OCI-M2 (cell line): ENCODE measurements around the gene RHCG.

ENCODE experiments used
- DNase-seq: peaks from one replicate; lab custom pipeline; 2025; ENCODE audit not compliant: unreplicated experiment; lab: John Stamatoyannopoulos, UW

The RHCG gene

DNA sequence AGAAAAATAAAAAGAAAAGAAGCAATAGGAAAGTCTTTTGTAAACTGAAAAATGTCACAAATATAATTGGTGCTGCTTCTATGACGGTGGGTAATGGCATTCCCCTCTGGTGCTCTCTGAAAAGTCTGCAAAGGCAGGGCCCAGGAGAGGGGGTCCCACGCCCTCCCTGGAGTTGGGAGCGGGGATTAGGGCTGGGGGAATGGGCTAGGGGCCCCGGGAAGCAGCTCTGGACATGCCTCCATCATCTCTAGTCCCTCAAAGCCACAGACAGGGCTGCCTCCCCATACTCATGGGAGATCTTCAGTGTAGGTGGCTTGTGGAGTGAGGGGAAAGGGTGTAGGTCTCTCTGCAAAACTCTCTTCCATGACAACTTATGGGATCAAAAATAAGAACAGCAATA is 7.8 kb upstream of the RHCG start:
- no peak for DNase-seq

DNA sequence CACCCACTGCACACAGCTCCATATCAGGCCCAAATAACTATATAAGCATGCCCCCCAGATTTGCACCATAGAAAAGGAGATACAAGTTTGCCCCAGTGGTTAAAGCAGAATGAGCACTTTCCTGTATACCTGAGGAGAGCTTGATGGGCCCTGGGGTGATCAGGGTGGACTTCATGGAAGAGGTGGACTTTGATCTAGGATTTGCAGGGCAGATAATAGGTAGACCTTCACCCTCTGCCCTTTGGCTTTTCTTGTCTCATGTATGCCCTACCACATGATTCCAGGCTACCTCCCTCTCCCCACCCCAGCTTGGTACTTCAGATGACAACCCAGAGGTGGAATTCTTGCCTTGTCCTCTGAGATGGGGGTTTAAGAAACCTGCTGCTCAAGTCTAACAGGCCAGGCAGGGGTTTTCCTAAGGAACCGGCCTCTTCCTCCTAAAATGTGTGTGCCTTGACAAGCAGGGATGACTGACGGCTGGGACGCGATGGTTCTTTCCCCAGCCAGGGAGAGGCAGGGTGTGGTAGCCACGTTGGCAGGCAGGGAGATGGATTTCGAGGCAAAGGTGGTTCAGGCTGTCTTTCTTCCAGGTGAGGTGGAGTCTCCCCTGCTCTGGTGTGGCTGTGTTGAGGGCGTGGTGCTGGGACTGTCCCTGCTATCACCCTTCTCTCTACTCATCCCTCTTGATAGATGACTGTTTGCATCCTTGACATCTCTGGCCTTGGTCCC is 6.6 kb upstream of the RHCG start:
- no peak for DNase-seq

DNA sequence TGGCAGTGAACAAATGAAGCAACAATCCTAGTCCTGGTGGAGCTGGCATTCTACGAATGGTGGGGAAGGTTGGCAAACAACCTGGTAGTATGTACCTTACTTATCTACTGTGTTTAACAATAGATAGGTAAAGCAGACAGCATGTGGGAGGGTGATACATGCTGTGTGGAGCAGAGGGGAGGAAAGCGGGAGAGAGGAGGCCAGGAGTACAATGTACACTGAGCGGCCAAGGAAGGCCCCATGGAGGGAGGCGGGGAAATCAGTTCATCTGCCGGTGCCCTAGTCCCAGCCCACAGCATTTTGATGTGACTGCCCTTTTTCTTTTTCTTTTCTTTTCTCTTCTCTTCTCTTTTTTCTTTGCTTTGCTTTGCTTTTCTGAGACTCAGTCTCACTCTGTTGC is 5.3 kb upstream of the RHCG start:
- no peak for DNase-seq

DNA sequence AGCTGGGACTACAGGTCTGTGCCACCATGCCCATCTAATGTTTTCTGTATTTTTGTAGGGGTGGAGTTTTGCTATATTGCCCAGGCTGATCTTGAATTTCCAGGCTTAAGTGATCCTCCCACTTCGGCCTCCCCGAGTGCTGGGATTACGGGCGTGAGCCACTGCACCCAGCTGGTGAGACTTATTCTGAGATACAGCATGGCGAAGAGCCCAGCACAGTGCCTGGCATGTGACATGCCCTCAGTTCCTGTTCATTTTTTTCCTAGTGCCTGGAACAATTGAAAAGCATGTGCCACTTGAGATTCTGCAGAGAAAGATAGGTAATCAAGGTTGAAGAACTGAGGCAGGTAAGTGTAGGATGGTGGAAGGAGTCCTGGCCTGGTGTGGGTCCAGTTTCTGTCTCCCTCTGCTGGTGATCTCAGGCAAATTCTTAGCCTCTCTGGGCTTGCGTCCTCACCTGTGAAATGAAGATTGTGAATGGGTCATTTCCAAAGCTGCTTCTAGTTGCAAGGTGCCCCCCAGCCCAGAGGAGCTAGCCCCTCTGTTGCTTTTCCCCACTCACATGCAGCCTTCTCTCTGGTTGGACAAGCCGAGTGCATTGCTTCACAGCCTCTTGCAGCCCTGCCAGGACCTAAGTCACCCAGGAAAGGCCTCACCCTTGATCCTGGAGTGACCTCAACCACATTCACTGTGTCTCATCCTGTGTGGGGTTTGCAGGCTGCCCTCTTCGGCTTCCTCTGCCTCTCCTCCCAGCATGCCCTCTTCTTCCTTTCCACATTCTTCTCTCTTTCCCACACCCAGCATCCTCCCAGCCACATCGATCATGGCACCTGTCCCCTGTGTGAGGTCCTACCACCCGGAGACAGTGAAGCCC is 4.3 kb upstream of the RHCG start:
- no peak for DNase-seq

DNA sequence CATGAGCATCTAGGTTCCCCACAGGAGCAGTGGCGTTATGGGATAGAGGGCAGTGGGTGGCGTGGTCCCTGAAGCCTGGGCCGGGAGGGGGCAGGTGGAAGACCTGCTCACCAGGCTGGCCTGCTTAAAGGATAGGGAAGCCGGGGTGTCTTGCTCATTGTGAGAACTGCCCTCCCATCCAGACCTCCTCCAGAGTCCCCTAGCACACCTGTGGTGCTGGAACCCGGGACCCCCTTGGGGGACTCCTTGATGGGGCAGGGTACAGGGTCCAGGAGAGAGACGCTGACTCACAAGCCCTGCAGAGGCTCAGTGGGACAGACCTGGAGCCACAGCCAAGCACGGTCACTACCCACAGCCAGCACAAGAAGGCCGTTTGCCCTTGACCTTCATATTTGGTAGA is 2.8 kb upstream of the RHCG start:
- DNase-seq, result no peak

DNA sequence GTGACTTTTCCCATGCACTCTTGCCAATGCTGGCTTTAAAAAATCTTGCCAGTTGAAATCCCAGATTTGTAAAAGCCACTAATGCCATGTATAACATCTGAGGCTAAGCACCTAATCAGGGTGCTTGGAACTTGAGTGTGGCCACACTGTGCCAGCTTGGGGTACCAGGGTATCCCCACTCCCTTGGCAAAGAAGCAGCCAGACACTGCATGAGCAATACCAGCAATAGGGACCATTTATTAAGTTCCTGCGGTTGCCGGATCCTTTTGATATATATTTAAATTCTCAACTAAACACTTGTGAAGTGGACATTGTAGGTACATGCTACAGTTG is 2.2 kb upstream of the RHCG start:
- DNase-seq, result no peak

DNA sequence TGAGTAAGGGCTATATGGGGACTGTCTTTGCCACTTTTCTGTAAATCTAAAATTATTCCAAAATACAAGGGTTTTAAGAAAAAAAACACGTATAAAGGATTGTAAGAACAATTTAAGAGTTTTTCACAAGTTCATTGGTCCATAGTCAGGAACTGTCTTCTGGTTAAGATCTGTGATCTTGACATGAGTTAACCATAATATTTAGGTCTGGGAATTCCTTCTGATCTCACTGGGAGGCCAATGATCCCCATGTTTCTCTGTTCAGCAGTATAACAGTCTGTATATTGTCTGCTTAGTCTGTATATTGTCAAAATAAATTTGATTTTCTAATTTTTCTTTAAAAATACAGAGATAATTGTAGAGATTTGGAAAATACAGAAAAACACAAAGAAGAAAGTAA is 848 bp upstream of the RHCG start:
- DNase-seq, result no peak

DNA sequence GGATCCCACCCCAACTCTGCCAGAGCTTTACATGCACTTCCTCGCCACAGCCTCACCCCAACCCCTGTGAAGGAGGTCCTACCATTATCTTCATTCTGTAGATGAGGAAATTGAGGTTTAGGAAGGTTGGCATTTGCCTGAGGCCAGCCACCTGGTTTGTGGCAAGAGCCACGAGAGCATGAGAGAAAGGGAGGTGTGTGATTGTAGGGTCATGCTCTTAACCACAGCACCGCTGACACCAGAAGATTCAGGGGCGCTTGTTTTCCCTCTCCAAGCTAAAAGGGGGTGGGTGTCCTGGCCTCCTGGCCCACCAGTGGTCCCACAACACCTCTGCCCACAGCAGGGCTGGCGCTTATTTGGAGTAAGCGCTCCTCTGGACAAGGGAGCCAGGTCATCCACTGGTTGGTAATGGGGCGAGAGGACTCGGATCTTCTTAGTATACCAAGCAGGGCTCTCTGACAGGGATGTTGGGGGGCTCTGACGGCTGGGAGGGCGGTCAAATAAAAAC is 691 bp downstream of the RHCG start:
- DNase-seq, result no peak

DNA sequence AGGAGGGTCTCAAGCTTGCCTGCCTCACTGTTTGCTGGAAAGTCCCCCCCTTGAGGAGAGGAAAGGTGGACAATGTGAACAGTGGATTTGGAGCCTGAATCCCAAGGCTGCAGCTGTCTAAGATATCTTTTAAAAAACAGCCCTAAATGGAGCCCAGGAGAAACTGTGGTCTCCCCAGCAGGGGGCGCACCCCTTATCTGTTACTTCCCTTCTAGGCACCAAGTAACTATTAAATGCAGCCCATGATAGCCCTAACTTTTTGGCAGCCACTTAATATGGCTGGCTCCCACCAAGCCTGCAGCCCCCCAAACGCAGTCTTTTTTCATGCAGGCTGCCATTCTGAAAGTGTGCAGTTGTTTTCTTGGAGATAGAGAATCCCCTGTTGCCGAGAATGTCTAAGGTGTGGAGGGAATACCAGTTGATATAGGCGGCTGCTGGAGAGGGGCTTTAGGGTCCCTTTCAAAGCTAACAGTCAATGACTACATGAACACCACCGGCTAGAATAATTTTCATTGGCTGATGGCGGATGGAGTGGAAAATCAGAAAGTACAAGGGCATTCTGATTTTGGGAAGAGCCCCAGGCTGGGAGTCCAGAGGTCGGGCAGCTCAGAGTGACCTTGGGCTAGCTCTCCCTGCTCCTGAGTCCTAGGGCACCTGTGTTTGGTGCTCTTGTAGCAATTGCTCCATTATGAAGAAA is 1.3 kb downstream of the RHCG start:
- DNase-seq, result no peak

DNA sequence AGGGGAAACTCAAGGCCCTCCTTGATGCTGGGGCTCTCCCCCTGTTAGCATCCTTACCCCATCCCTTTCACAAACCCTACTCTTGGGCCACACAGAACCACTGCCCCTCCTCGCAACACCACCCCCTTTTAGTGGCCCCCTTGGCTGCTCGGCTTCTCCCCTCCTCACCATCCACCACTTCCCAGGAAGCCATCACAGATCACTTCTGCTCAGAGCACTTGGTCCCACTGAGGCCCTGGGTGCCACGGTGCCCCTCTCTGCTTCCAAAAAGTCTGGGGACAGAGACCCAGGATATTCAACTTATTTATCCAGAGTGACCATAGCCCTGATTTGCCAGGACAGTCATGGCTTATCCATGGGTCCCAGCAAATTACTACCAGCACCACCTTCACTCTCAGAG is 2.4 kb downstream of the RHCG start:
- no peak for DNase-seq

DNA sequence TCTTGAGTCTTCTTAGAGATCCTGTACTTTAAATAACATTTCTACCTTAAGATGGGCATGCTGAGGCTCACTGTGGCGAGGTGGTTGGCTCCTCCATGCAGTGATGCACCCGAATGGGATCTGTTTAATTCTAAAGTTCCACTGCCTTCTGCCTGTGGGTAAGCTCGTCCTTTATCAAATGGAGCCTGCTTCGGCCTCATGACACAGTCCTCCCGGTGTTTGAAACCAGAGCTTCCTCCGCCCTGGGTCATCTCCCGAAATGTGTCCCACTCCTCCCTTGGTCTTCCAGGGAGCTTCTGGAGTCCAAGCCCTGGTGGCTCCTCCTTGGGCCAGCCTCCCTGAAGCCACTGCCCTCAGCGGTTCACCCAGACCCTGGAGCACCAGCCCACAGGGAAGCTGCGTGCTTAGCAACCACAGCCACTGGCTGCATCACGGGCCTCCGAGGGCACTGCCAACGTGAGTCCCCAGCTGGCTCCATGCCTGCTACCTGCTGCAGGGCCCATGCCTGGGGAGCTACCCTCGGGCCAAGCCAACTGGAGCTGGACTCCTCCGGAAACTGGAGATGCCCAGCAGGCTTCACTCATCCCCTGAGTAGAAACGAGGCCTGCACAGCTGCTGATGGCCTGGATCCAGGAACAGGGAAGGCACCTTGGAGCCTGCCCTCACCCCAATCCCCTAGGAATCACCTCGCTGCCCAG is 3.3 kb downstream of the RHCG start:
- no peak for DNase-seq

DNA sequence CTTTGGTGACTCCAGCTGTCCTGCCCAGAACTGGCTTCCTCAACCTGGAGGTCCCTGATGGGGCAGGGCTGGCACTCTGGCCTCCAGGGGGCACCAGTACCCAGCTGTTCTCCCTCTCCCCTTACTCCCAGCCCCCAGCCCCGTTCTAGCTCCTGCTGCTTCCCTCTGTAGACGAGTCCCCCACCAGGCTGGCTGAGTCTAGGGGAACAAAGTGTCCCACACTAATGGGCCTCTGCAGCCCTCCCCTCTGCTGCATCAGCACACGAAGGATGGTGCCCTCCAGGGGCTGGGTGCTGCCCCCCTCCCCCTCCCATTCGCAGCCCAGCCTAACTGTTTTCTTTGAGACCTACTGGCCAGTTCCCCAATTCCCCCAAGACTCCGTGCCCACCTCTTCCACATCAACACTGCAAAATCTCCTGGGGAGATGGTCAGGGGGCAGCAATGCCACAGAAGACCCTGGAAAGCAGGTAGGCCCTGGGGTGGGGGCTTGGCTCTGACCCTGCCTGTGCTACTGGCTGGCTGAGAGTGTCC is 4.2 kb downstream of the RHCG start:
- no peak for DNase-seq

DNA sequence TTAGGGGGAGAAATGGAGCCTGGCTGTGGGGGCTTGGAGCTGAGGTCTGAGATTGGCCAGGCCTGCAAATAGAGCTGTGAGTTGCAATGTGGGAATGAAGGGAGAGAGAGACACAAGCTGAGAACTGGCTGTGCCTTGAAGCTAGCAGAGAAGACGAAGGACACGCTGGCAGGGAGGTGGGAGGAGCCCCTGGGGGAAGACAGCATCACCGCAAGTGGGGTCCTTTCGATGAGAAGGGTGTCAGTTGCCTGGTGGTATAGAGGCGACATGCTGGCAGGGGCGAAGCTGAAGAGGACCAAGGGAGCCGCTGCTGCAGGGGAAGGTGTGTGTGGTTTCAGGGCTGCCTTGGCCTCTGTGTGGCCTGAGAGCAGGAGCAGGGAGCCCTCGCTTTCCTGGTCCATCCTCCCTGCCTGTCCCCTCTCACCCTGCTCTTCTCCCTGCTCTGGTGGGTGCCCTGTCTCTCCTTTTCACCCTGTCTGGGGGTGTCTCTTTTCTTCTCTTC is 5.5 kb downstream of the RHCG start:
- DNase-seq, result no peak

DNA sequence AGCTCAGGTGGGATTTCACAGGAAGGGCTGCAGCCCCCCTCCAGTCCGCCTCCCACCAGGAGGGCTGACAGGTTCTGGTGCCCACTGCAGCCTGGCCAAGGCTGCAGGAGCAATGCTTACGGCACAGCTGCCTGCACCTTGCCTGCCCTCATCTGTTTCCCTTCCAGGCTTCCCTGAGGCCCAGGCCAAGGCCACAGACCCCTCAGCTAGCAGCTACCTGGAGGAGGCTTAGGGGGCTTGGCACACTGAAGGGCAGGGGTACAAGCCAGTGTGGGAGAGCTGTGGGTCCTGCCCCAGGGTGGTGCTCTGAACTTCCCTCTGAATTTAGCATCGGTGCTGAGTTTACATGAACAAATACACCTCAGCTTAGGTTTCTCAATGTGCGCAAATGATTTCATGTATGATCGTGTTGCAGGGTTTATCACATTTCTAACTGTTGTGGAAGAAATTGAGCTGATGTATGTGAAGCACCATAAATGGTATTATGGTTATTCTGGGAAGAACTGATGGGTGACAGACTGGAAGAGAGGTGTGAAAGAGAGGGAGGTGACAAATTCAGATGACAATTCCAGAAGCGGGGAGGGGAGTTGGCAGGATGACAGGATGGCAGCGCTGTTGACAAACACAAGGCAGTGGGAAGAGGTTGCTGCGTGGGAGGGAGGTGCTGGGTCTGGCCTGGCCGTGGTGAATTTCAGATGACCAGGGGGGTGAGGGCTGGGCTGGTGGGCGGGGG is 6.1 kb downstream of the RHCG start:
- DNase-seq, result no peak

DNA sequence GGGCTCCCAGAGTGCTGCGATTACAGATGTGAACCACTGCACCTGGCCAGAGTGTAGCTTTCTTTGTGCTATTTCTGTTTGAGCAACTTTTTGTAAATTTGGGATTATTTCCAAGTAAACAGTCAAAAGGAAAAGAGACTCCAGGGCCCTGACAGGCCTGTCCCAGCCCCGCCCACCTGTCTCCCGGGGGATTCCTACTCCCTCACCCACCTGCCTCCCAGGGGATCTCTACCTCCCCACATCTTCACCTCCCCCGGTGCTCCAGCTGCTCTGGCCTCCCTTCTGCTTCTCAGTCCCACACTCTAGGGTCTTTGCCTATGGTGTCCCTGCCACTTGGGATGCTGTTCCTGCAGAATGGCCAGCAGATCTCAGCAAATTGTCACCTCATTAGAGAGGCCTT is 7.0 kb downstream of the RHCG start:
- DNase-seq, result no peak

DNA sequence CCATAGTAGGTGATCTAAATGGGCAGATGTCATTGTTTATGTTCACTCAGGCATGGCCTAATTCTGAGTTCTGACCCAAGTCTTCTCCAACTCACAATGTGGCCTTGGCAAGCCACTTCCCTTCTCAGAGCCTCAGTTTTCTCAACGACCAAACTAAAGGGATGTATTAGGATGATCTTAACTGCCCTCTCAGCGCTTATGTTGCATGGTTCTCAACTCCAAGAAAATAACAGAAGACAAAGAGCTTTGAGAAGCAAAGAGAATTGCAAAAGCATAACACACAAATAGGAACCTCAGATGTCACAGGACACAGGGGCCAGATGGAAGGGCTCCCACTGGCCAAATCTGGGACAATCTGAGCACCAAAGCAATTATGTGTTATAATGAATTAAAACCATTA is 8.6 kb downstream of the RHCG start:
- DNase-seq, result no peak

DNA sequence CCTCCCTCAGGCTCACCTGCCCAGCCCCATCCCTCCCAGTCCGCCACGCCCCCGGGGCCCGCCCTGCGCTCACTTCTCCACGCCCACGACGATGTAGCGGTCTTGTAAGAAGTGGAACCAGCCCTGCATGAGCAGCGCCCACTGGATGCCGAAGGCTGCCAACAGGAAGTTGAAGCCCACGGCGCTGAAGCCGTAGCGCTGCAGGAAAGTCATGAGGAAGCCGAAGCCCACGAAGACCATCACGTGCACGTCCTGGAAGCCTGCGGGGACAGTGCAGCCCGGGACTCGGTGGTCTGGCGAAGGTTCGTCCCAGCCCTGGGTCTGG is 9.7 kb downstream of the RHCG start:
- DNase-seq, result no peak

DNA sequence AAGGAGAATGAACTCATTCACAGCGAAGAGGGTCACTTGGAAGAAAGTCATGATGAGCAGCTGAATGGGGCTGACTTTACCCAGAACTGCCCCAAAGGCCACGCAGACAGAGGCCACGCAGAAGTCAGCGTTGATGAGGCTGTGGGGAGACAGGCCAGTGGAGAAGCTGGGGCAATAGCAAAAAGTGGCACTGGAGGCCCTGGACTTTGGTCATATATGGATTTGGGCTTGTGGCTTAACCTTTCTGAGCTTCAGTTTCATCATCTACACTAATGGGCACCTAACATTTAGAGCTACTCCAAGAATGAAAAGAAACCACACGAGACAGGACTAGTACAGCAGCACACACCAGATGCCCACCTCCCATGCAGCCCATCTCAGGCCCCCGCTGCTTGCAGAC is 13.3 kb downstream of the RHCG start:
- no peak for DNase-seq

DNA sequence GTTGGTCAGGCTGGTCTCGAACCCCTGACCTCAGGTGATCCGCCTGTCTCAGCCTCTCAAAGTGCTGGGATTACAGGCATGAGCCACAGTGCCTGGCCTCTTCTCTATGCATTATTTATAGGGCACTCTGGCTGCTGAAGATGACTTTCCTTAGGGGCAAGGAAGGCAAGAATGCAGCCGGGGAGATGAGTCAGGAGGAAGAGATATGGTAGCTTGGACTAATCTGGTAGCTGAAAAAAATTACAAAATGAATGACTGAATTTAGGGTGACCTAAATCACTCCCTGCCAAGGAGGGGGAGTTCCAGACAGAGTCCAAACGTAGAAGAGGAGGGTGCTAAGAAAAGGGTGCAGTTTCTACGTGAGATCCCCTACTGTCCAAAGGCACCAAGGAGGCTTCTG is 14.2 kb downstream of the RHCG start:
- no peak for DNase-seq

DNA sequence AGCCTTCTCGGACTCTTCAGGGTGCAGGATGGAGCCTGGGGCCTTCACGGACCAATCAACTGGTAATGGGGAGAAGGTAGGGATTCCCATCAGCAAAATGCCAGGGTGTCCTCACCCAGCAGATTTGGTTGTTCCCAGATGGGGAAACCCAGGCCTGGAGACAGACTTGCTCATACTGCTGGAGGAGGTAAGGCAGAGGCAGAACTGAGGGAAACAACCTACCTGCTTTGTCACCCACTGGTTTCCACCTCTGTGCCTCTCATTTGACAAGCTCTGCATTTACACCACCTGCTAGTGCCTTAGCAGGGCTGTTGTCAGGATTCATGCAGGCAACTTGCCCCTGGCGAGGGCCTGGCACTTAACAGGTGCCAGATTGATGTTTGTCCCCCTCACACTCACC is 15.9 kb downstream of the RHCG start:
- no peak for DNase-seq
